WTC11 (cell line): ENCODE measurements around the gene TFPT.

ENCODE experiments used
- IRF1 ChIP-seq: sonication (generic); formaldehyde crosslinking; IDR thresholded peaks from 2 replicates; pipeline ENCODE4 v1.8.0; 2023; ENCODE audit warnings: missing genetic modification reagents
- JUN ChIP-seq: sonication (generic); formaldehyde crosslinking; IDR thresholded peaks from 2 replicates; pipeline ENCODE4 v1.8.0; 2023; ENCODE audit warnings: mild to moderate bottlenecking, missing genetic modification reagents
- PRDM15 ChIP-seq: sonication (generic); formaldehyde crosslinking; IDR thresholded peaks from 2 replicates; pipeline ENCODE4 v1.8.0; 2022; ENCODE audit warnings: missing genetic modification reagents
- ZNF263 ChIP-seq: sonication (generic); formaldehyde crosslinking; IDR thresholded peaks from 2 replicates; pipeline ENCODE4 v1.8.1; 2022; ENCODE audit warnings: low read depth, mild to moderate bottlenecking, moderate library complexity, missing genetic modification reagents
- TF ChIP-seq, protein P1 (sequence below): sonication (generic); formaldehyde crosslinking; IDR thresholded peaks from 2 replicates; pipeline ENCODE4 v1.8.1; 2022; ENCODE audit warnings: missing genetic modification reagents, borderline replicate concordance
- TF ChIP-seq, protein P2 (sequence below): fragments of 200-600 bp; IDR thresholded peaks from 2 replicates; pipeline ENCODE4 v1.8.0; 2022; ENCODE audit warnings: antibody characterized with exemption

GRCh38 chr19:54096617-54097106 is 18.8 kb downstream of the TFPT start:
- TF ChIP-seq, protein P1, sequence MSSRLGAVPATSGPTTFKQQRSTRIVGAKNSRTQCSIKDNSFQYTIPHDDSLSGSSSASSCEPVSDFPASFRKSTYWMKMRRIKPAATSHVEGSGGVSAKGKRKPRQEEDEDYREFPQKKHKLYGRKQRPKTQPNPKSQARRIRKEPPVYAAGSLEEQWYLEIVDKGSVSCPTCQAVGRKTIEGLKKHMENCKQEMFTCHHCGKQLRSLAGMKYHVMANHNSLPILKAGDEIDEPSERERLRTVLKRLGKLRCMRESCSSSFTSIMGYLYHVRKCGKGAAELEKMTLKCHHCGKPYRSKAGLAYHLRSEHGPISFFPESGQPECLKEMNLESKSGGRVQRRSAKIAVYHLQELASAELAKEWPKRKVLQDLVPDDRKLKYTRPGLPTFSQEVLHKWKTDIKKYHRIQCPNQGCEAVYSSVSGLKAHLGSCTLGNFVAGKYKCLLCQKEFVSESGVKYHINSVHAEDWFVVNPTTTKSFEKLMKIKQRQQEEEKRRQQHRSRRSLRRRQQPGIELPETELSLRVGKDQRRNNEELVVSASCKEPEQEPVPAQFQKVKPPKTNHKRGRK (CRISPR knock-in tag) = no peak
- TF ChIP-seq, protein P2, sequence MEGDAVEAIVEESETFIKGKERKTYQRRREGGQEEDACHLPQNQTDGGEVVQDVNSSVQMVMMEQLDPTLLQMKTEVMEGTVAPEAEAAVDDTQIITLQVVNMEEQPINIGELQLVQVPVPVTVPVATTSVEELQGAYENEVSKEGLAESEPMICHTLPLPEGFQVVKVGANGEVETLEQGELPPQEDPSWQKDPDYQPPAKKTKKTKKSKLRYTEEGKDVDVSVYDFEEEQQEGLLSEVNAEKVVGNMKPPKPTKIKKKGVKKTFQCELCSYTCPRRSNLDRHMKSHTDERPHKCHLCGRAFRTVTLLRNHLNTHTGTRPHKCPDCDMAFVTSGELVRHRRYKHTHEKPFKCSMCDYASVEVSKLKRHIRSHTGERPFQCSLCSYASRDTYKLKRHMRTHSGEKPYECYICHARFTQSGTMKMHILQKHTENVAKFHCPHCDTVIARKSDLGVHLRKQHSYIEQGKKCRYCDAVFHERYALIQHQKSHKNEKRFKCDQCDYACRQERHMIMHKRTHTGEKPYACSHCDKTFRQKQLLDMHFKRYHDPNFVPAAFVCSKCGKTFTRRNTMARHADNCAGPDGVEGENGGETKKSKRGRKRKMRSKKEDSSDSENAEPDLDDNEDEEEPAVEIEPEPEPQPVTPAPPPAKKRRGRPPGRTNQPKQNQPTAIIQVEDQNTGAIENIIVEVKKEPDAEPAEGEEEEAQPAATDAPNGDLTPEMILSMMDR = no peak
- TF ChIP-seq JUN (CRISPR knock-in tag) (no peak), IRF1 (CRISPR knock-in tag) (no peak), ZNF263 (CRISPR knock-in tag) (no peak), PRDM15 (CRISPR knock-in tag) (no peak)
